Sigmoid colon (tissue), 4 donors: ENCODE data around the gene P2RY14.

Experiments used
- CTCF ChIP-seq, 4 experiments: fragments of 450-650 bp in 3 of 4; fragments of 200-600 bp in 1 of 4; IDR thresholded peaks; one replicate each; pipeline ENCODE4 v1.5.1; 2016 to 2019; ENCODE audit warnings: antibody characterized with exemption in 4 of 4, mild to moderate bottlenecking in 3 of 4, moderate library complexity in 2 of 4
- EP300 ChIP-seq, 4 donors: sonication (generic); formaldehyde crosslinking; IDR thresholded peaks; one replicate each; pipeline ENCODE4 v1.6.1; 2017; ENCODE audit warnings: antibody characterized with exemption in 4 of 4
- POLR2A ChIP-seq, 2 donors: fragments of 450-650 bp; IDR thresholded peaks; one replicate each; pipeline ENCODE4 v1.6.1; 2016; ENCODE audit warnings: antibody characterized with exemption in 2 of 2, mild to moderate bottlenecking in 2 of 2, moderate library complexity in 2 of 2
- POLR2AphosphoS5 ChIP-seq, 4 donors: sonication (generic); formaldehyde crosslinking; IDR thresholded peaks; one replicate each; pipeline ENCODE4 v1.6.1; 2017; ENCODE audit warnings: antibody characterized with exemption in 4 of 4

- TF ChIP-seq CTCF (IDR thresholded peaks at IDR 0.05) (no peak), POLR2AphosphoS5 (IDR thresholded peaks at IDR 0.05) (no peak), EP300 (IDR thresholded peaks at IDR 0.05) (no peak), POLR2A (IDR thresholded peaks at IDR 0.05) (no peak)
Observed at GRCh38 chr3:151236736-151237135, 41.6 kb downstream of the P2RY14 start.
